Neural progenitor cell (in vitro differentiated cells): ENCODE data around the gene RBM15B.

Source experiments
- EZH2 ChIP-seq: fragments of 200-600 bp; sonication (generic); IDR thresholded peaks from 2 replicates; pipeline ENCODE4 v1.6.1; 2017; ENCODE audit warnings: antibody characterized with exemption, mild to moderate bottlenecking, moderate library complexity
- EZH2phosphoT487 ChIP-seq: fragments of 200-600 bp; sonication (generic); IDR thresholded peaks from 2 replicates; pipeline ENCODE4 v1.6.1; 2017; ENCODE audit warnings: antibody characterized with exemption
- TF ChIP-seq, protein P1 (sequence below): fragments of 200-600 bp; sonication (generic); IDR thresholded peaks from 2 replicates; pipeline ENCODE4 v1.5.1; 2017; ENCODE audit warnings: antibody characterized with exemption, mild to moderate bottlenecking

DNA sequence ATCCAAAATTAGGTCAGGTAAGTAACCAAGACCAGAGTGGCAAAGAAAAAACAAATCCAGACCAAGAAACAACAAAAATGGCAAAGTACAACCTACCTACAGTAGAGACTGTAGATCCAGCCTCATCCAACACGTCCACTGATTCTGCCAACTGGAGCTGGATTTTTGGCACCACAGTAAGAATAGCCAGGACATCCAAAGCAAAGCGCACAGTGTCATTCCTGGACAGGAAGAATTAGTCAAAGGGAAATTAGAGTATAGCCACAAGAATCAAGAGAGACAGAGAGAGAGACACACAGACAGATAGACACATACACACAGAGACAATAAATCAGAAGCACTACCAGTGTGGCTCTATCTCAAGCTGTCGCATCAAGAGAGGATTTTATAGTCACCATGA lies 31.1 kb downstream of the RBM15B start:
- TF ChIP-seq, protein P1, sequence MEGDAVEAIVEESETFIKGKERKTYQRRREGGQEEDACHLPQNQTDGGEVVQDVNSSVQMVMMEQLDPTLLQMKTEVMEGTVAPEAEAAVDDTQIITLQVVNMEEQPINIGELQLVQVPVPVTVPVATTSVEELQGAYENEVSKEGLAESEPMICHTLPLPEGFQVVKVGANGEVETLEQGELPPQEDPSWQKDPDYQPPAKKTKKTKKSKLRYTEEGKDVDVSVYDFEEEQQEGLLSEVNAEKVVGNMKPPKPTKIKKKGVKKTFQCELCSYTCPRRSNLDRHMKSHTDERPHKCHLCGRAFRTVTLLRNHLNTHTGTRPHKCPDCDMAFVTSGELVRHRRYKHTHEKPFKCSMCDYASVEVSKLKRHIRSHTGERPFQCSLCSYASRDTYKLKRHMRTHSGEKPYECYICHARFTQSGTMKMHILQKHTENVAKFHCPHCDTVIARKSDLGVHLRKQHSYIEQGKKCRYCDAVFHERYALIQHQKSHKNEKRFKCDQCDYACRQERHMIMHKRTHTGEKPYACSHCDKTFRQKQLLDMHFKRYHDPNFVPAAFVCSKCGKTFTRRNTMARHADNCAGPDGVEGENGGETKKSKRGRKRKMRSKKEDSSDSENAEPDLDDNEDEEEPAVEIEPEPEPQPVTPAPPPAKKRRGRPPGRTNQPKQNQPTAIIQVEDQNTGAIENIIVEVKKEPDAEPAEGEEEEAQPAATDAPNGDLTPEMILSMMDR: no peak
- TF ChIP-seq EZH2phosphoT487 (no peak), EZH2 (no peak)
